Middle frontal gyrus (tissue), 1 donor: Measurements from ENCODE around the gene ATP6AP2.
"Not testable (repeated sequence)": the region's sequence is repeated elsewhere in the genome, so short reads cannot be mapped to it uniquely, and the experiment has no call there.

Experiments used
- DNase-seq: peaks from one replicate; pipeline ENCODE4 v3.0.0-alpha.2; 2015; ENCODE audit warnings: low spot score; ENCODE audit errors: extremely low spot score

Gene ATP6AP2

GRCh38 chrX:40580537-40581335 is at the start of gene ATP6AP2:
TSS of gene ATP6AP2 (plus strand) at chrX:40580970. CDS start at chrX:40581066, 96 bp downstream.
- DNase-seq = peak; percentile 77

- DNase-seq = no peak
Measured at GRCh38 chrX:40531056-40531826, 49.5 kb upstream of the ATP6AP2 start.

- DNase-seq = no peak
Measured at GRCh38 chrX:40537310-40537709, 43.5 kb upstream of the ATP6AP2 start.

- DNase-seq = no peak
Measured at GRCh38 chrX:40538406-40538805, 42.4 kb upstream of the ATP6AP2 start.

GRCh38 chrX:40539214-40540142 is 41.3 kb upstream of the ATP6AP2 start:
- DNase-seq = no peak

GRCh38 chrX:40542208-40542607 is 38.6 kb upstream of the ATP6AP2 start:
- DNase-seq = no peak

GRCh38 chrX:40542972-40543371 is 37.8 kb upstream of the ATP6AP2 start:
- no peak for DNase-seq

- peak; percentile 3 for DNase-seq
Measured at GRCh38 chrX:40543661-40544328, 37.0 kb upstream of the ATP6AP2 start.

- DNase-seq = no peak
Measured at GRCh38 chrX:40544343-40545266, 36.2 kb upstream of the ATP6AP2 start.

- DNase-seq = no peak
Measured at GRCh38 chrX:40546870-40547269, 33.9 kb upstream of the ATP6AP2 start.

- DNase-seq = no peak
Measured at GRCh38 chrX:40550066-40550465, 30.7 kb upstream of the ATP6AP2 start.

- no peak for DNase-seq
Measured at GRCh38 chrX:40552768-40553167, 28.0 kb upstream of the ATP6AP2 start.

- DNase-seq = no peak
Measured at GRCh38 chrX:40558590-40558989, 22.2 kb upstream of the ATP6AP2 start.

GRCh38 chrX:40563784-40564183 is 17.0 kb upstream of the ATP6AP2 start:
- no peak for DNase-seq

- DNase-seq = no peak
Measured at GRCh38 chrX:40564447-40564846, 16.3 kb upstream of the ATP6AP2 start.

- no peak for DNase-seq
Measured at GRCh38 chrX:40570346-40571093, 10.2 kb upstream of the ATP6AP2 start.

- not testable (repeated sequence) for DNase-seq
Measured at GRCh38 chrX:40571164-40571563, 9.6 kb upstream of the ATP6AP2 start.

GRCh38 chrX:40571600-40571999 is 9.2 kb upstream of the ATP6AP2 start:
- no peak for DNase-seq

GRCh38 chrX:40573763-40574162 is 7.0 kb upstream of the ATP6AP2 start:
- no peak for DNase-seq
